Measurements from ENCODE around the gene GSK3B. TPM values are rescaled to one million over a fixed set of nuclear protein-coding genes. Genes with fewer than 3 reads are reported as not detected.

Gene GSK3B
- total RNA-seq, 1 experiment from 2014 or later: 50.0 TPM

GRCh38 chr3:119858957-119859356 lies 235.3 kb downstream of the GSK3B start (continued):
- TF ChIP-seq, protein P1, sequence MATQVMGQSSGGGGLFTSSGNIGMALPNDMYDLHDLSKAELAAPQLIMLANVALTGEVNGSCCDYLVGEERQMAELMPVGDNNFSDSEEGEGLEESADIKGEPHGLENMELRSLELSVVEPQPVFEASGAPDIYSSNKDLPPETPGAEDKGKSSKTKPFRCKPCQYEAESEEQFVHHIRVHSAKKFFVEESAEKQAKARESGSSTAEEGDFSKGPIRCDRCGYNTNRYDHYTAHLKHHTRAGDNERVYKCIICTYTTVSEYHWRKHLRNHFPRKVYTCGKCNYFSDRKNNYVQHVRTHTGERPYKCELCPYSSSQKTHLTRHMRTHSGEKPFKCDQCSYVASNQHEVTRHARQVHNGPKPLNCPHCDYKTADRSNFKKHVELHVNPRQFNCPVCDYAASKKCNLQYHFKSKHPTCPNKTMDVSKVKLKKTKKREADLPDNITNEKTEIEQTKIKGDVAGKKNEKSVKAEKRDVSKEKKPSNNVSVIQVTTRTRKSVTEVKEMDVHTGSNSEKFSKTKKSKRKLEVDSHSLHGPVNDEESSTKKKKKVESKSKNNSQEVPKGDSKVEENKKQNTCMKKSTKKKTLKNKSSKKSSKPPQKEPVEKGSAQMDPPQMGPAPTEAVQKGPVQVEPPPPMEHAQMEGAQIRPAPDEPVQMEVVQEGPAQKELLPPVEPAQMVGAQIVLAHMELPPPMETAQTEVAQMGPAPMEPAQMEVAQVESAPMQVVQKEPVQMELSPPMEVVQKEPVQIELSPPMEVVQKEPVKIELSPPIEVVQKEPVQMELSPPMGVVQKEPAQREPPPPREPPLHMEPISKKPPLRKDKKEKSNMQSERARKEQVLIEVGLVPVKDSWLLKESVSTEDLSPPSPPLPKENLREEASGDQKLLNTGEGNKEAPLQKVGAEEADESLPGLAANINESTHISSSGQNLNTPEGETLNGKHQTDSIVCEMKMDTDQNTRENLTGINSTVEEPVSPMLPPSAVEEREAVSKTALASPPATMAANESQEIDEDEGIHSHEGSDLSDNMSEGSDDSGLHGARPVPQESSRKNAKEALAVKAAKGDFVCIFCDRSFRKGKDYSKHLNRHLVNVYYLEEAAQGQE (IDR thresholded peaks at IDR 0.05; ENCODE audit: low read depth): no peak
- no peak for TF ChIP-seq ELF1 (IDR thresholded peaks at IDR 0.05; ENCODE audit: borderline replicate concordance, low read depth)
- no peak for TF ChIP-seq CBX3 (IDR thresholded peaks at IDR 0.05; ENCODE audit: low read depth)
- TF ChIP-seq POLR2AphosphoS5 (IDR thresholded peaks at IDR 0.05; ENCODE audit: low read depth, low read length): no peak
- TF ChIP-seq EZH2 (IDR thresholded peaks at IDR 0.05): no peak
- TF ChIP-seq, protein P2, sequence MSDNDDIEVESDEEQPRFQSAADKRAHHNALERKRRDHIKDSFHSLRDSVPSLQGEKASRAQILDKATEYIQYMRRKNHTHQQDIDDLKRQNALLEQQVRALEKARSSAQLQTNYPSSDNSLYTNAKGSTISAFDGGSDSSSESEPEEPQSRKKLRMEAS (IDR thresholded peaks at IDR 0.05): no peak

DNA sequence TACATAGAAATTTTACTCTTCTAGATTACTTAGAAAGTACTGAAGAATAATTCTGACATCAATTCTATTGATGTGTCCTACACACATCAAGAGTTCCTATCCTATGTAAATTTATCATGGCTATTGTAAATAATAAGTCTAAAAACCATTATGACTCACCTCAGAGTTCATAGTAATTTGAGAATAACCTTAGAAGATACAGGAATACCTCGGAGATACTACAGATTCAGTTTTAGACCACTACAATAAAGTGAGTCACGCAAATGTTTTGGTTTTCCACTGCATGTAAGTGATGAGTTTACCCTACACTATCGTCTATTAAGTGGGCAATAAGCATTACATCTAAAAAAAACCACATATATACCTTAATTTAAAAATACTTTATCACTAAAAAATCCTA lies 237.6 kb downstream of the GSK3B start:
- H3K36me3 ChIP-seq (ENCODE audit: control insufficient read depth in 1 of 2, insufficient read depth in 2 of 2, low read length in 2 of 2): 0 out of 4 replicates have a peak, but pooled peaks cover 0 to 10% of the 10 kb centered on the region in 2 experiments
- H3K4me2 ChIP-seq (ENCODE audit: low read length): no peak overlapping the region
- H3K9me2 ChIP-seq (ENCODE audit: insufficient read depth): no peaks in the 10 kb centered on the region
- ChIA-PET CTCF (no interaction called here), POLR2A (no interaction called here), RAD21 (ENCODE audit: low non-redundant PET in 1 of 2, low total read pairs in 2 of 2, uncharacterized antibody in 2 of 2, unreplicated experiment in 2 of 2) (no interaction called here)
- no peak overlapping the region for H2AFZ ChIP-seq (ENCODE audit: low read depth, low read length, poor library complexity, severe bottlenecking)
- BruUV-seq (replicated peaks): no TSS peak
- H3K27ac ChIP-seq (ENCODE audit: low read depth, low read length): no peak overlapping the region
- H3K79me2 ChIP-seq (ENCODE audit: insufficient read depth, low read length): no peaks in the 10 kb centered on the region
- DNase-seq (ENCODE audit: low read depth, low spot score): no peak
- no peaks in the 10 kb centered on the region for H3K9me3 ChIP-seq (ENCODE audit: control insufficient read depth in 1 of 2, insufficient read depth in 1 of 2, low read depth in 1 of 2, low read length in 2 of 2)
- no peak overlapping the region for H3K4me3 ChIP-seq (replicated peaks in 1 of 2; ENCODE audit: low read depth in 1 of 2, low read length in 2 of 2)
- no peak overlapping the region for H3K9ac ChIP-seq (ENCODE audit: low read length)
- H3K27me3 ChIP-seq (ENCODE audit: insufficient read depth, low read length): no peaks in the 10 kb centered on the region
- intact Hi-C loops (cut with micrococcal nuclease): no loop called here
- no peaks in the 10 kb centered on the region for H3K4me1 ChIP-seq (ENCODE audit: control insufficient read depth in 1 of 2, insufficient read depth in 2 of 2, low read length in 2 of 2)
- no peak for ATAC-seq
- no peaks in the 10 kb centered on the region for H4K20me1 ChIP-seq (ENCODE audit: insufficient read depth)
- no peak for TF ChIP-seq TCF7L2 (IDR thresholded peaks at IDR 0.05; ENCODE audit: borderline replicate concordance, extremely low read depth, insufficient read depth, insufficient read length)
- TF ChIP-seq CTCF (IDR thresholded peaks at IDR 0.05 in 2 of 3, conservative IDR thresholded peaks at IDR 0.05 in 1 of 3; ENCODE audit: borderline replicate concordance in 1 of 3, insufficient read depth in 1 of 3, low read depth in 2 of 3, low read length in 2 of 3): no peak
- no peak for TF ChIP-seq JUND (IDR thresholded peaks at IDR 0.05)
- TF ChIP-seq EGR1 (IDR thresholded peaks at IDR 0.05; ENCODE audit: low read depth): no peak
- TF ChIP-seq, protein P1 (IDR thresholded peaks at IDR 0.05; ENCODE audit: low read depth): no peak
- TF ChIP-seq ELF1 (IDR thresholded peaks at IDR 0.05; ENCODE audit: borderline replicate concordance, low read depth): no peak
- TF ChIP-seq ATF3 (IDR thresholded peaks at IDR 0.05): no peak
- TF ChIP-seq FOSL1 (IDR thresholded peaks at IDR 0.05; ENCODE audit: low read depth): no peak
- TF ChIP-seq CEBPB (IDR thresholded peaks at IDR 0.05; ENCODE audit: low read depth): no peak
- no peak for TF ChIP-seq RAD21 (IDR thresholded peaks at IDR 0.05; ENCODE audit: low read depth)
- TF ChIP-seq, protein P2 (IDR thresholded peaks at IDR 0.05): no peak

All from HCT116 (cell line).